Posterior cingulate gyrus (tissue), 11 donors: ENCODE data around the gene CEBPZ.
"Not testable (repeated sequence)": the region's sequence is repeated elsewhere in the genome, so short reads cannot be mapped to it uniquely, and the experiment has no call there.

Experiments used
- DNase-seq, 10 donors: peaks; one replicate each; pipeline versions ENCODE4 v3.0.0 to v3.0.0-alpha.2; 2020 to 2021; ENCODE audit warnings: mixed read lengths in 3 of 10
- intact Hi-C: fragments of 100-400 bp; cut with DNase I; formaldehyde crosslinking; loops from one replicate; pipeline ENCODE4 v1.15.1; 2023

Gene CEBPZ

GRCh38 chr2:37231241-37232130, at the start of gene CEBPZ, which contains the start of gene NDUFAF7:
CEBPZ (minus strand) TSS chr2:37231596; CDS start chr2:37231567, 29 bp downstream.
NDUFAF7 (plus strand) TSS chr2:37231658; CDS start chr2:37231706, 48 bp downstream.
- peak; percentile 84 to 98 (median 94) for DNase-seq
- intact Hi-C loops, result loop anchor here (2.0 to 5.0 kb wide), 2 partner anchors 35 to 91 kb away; partner anchors contain the start of genes CEBPZOS and PRKD3

- intact Hi-C loops, result no loop called here
- no peak for DNase-seq
Observed at GRCh38 chr2:37276291-37276690, 44.9 kb upstream of the CEBPZ start.

GRCh38 chr2:37274359-37274965, 43.1 kb upstream of the CEBPZ start:
- intact Hi-C loops, result no loop called here
- no peak for DNase-seq

GRCh38 chr2:37271376-37272067, 40.1 kb upstream of the CEBPZ start:
- DNase-seq, result no peak
- intact Hi-C loops, result no loop called here

- DNase-seq, result no peak
- intact Hi-C loops, result no loop called here
Observed at GRCh38 chr2:37268111-37268510, 36.7 kb upstream of the CEBPZ start.

GRCh38 chr2:37267685-37268084, 36.3 kb upstream of the CEBPZ start:
- intact Hi-C loops, result no loop called here
- no peak for DNase-seq

GRCh38 chr2:37263839-37264238, 32.4 kb upstream of the CEBPZ start:
- DNase-seq, result no peak
- intact Hi-C loops, result no loop called here

- intact Hi-C loops, result no loop called here
- DNase-seq, result no peak
Observed at GRCh38 chr2:37262522-37262921, 31.1 kb upstream of the CEBPZ start.

- intact Hi-C loops, result no loop called here
- DNase-seq, result no peak
Observed at GRCh38 chr2:37250869-37251740, 19.7 kb upstream of the CEBPZ start.

- DNase-seq, result no peak
- intact Hi-C loops, result no loop called here
Observed at GRCh38 chr2:37246205-37246604, 14.8 kb upstream of the CEBPZ start.

GRCh38 chr2:37244755-37245154, 13.4 kb upstream of the CEBPZ start:
- intact Hi-C loops, result no loop called here
- DNase-seq, result no peak

GRCh38 chr2:37244017-37244416, 12.6 kb upstream of the CEBPZ start:
- no peak for DNase-seq

GRCh38 chr2:37243435-37243834, 12.0 kb upstream of the CEBPZ start:
- no peak for DNase-seq
- intact Hi-C loops, result no loop called here

More at GRCh38 chr2:37244017-37244416, 12.6 kb upstream of the CEBPZ start:
- intact Hi-C loops, result no loop called here

GRCh38 chr2:37232131-37232933, 936 bp upstream of the CEBPZ start:
- DNase-seq, result peak in 5 of 10 donors; percentile 15 to 85 (median 67)
- intact Hi-C loops, result loop anchor here (5.0 kb wide), 1 partner anchor 90 kb away; the partner anchor contains the start of gene PRKD3

GRCh38 chr2:37230581-37230980, 815 bp downstream of the CEBPZ start:
- DNase-seq, result no peak
- intact Hi-C loops, result loop anchor here (2.0 to 5.0 kb wide), 2 partner anchors 34 to 92 kb away; partner anchors contain the start of genes CEBPZOS and PRKD3

- intact Hi-C loops, result no loop called here
- no peak for DNase-seq
Observed at GRCh38 chr2:37228788-37229187, 2.6 kb downstream of the CEBPZ start.

- no peak for DNase-seq
- intact Hi-C loops, result no loop called here
Observed at GRCh38 chr2:37226863-37227262, 4.5 kb downstream of the CEBPZ start.

GRCh38 chr2:37225129-37225528, 6.3 kb downstream of the CEBPZ start:
- DNase-seq, intact Hi-C loops: not testable (repeated sequence)

GRCh38 chr2:37224063-37224462, 7.3 kb downstream of the CEBPZ start:
- DNase-seq, result no peak
- intact Hi-C loops, result no loop called here
